Lung (tissue), 12 donors: ENCODE measurements around the gene CD58. TPM values are rescaled to one million over a fixed set of nuclear protein-coding genes. Genes with fewer than 3 reads are reported as not detected.

Experiments
- ATAC-seq: fragments of 200-7000 bp; cut with Tn5 transposase; one replicate; pipeline ENCODE4 v1.9.1; 2020; ENCODE audit warnings: moderate number of reproducible peaks; ENCODE audit not compliant: insufficient read depth, low FRiP score
- DNase-seq, 3 donors: peaks; one replicate each; pipeline ENCODE4 v3.0.0-alpha.2; 2013 to 2017
- H3K27ac ChIP-seq, 2 donors: one replicate each; pipeline ENCODE4 v1.5.1; 2013; ENCODE audit warnings: mild to moderate bottlenecking in 2 of 2, moderate library complexity in 2 of 2, control low read depth in 1 of 2, inconsistent platforms in 1 of 2, low read depth in 1 of 2, low read length in 1 of 2
- H3K27me3 ChIP-seq, 3 donors: one replicate each; pipeline ENCODE4 v1.5.1; 2013; ENCODE audit warnings: low read length in 2 of 3; ENCODE audit not compliant: control insufficient read depth in 3 of 3, insufficient read depth in 3 of 3
- H3K36me3 ChIP-seq, 4 donors: one replicate each; pipeline ENCODE4 v1.5.1; 2013; ENCODE audit warnings: low read length in 4 of 4, mild to moderate bottlenecking in 1 of 4, moderate library complexity in 1 of 4; ENCODE audit not compliant: control insufficient read depth in 4 of 4, insufficient read depth in 4 of 4
- H3K4me1 ChIP-seq, 5 donors: one replicate each; pipeline ENCODE4 v1.5.1; 2013; ENCODE audit warnings: low read length in 5 of 5, mild to moderate bottlenecking in 2 of 5, moderate library complexity in 1 of 5; ENCODE audit not compliant: control insufficient read depth in 5 of 5, insufficient read depth in 5 of 5
- H3K4me3 ChIP-seq: one replicate; pipeline ENCODE4 v1.5.1; 2013; ENCODE audit warnings: mild to moderate bottlenecking, control low read depth, moderate library complexity
- H3K9ac ChIP-seq, 2 donors: one replicate each; pipeline ENCODE4 v1.5.1; 2013; ENCODE audit warnings: low read length in 2 of 2, control low read depth in 1 of 2; ENCODE audit not compliant: insufficient read depth in 1 of 2
- H3K9me3 ChIP-seq, 4 donors: one replicate each; pipeline ENCODE4 v1.5.1; 2013; ENCODE audit warnings: low read length in 3 of 4, mild to moderate bottlenecking in 1 of 4, moderate library complexity in 1 of 4; ENCODE audit not compliant: control insufficient read depth in 4 of 4, insufficient read depth in 3 of 4
- CTCF ChIP-seq: IDR thresholded peaks from 2 replicates; pipeline ENCODE4 v1.5.1; 2012; ENCODE audit warnings: mild to moderate bottlenecking; ENCODE audit errors: control extremely low read depth, extremely low read depth
- WGBS, 2 donors: extraction: QIAGEN DNeasy Blood & Tissue Kit; methylation state at CpG; one replicate each; pipeline ENCODE4 v1.1.7; 2013; 5-methylcytosine and 5-hydroxymethylcytosine counted together
- polyA plus RNA-seq, 2 donors: library from polyadenylated mRNA; stranded (reverse); fragments of 200-250 nt; gene quantifications; one replicate each; pipeline ENCODE4 v1.2.1, GENCODE V29; 2013
- total RNA-seq, 2 donors: library from RNA; depleted of rRNA in 1 of 2; stranded (reverse); fragments of >200 nt in 1 of 2; gene quantifications; one replicate each; pipeline ENCODE4 v1.2.1, GENCODE V29; 2014 to 2021
- donor health status: control.
- donor health status: control.
- donor health status: Bipolar disorder and iron deficiency.
- donor health status: healthy.
- donor health status: DM: yes; HTN: yes; CAD: no.

Gene CD58
- total and polyA plus RNA-seq, 4 donors = 27.5 to 52.1 (median 28.7) TPM

GRCh38 chr1:116561563-116561962 is 9.3 kb downstream of the CD58 start:
- Histone ChIP-seq H3K36me3 (no peaks in the 10 kb centered on the region), H3K27me3 (no peaks in the 10 kb centered on the region), H3K4me1 (peaks cover 0 to 3% (median 0%) of the 10 kb centered on the region in 5 donors), H3K9me3 (no peaks in the 10 kb centered on the region), H3K9ac (no peak overlapping the region), H3K27ac (no peak overlapping the region), H3K4me3 (no peak overlapping the region)
- TF ChIP-seq CTCF = no peak
- no peak for DNase-seq
- no peak for ATAC-seq

- no peaks in the 10 kb centered on the region for H3K27me3 ChIP-seq
- 70 to 72% methylated on average over 4 of the region's 4 CpGs for WGBS, 2 donors
- H3K9ac ChIP-seq = no peak overlapping the region
- H3K9me3 ChIP-seq = no peaks in the 10 kb centered on the region
- H3K27ac ChIP-seq = no peak overlapping the region
- H3K4me3 ChIP-seq = no peak overlapping the region
- DNase-seq (no peak), ATAC-seq (no peak)
- no peak for TF ChIP-seq CTCF
- no peaks in the 10 kb centered on the region for H3K36me3 ChIP-seq
- peaks cover 0 to 3% (median 0%) of the 10 kb centered on the region in 5 donors for H3K4me1 ChIP-seq
These were observed 9.9 kb downstream of the CD58 start for GRCh38 chr1:116560704-116561490.

DNA sequence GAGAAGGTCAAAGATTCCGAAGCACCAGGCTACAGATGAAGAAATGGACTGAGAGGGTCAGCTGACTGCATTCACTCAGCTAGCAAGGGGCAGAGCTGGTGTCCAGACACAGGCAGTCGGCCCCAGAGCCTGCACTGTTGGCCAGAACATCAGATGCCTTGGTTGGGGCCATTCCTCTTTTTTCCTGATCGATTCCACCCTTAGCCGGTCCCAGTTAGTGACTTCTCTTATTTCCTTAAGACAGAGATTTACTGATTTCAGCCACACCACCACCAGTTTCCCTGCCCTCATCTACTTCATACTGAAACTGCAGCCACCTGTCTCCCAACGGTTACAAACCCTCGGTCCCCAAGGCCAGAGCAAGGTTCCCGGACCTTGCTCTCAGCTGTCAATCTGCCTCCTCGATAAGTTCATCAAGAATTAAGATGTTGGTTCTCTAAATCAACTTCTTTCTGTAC is 11.5 kb downstream of the CD58 start:
- H3K9me3 ChIP-seq = no peaks in the 10 kb centered on the region
- no peaks in the 10 kb centered on the region for H3K36me3 ChIP-seq
- H3K27ac ChIP-seq = no peak overlapping the region
- no peak overlapping the region for H3K4me3 ChIP-seq
- ATAC-seq (no peak), DNase-seq (no peak)
- H3K27me3 ChIP-seq = no peaks in the 10 kb centered on the region
- peaks cover 0 to 5% (median 0%) of the 10 kb centered on the region in 5 donors for H3K4me1 ChIP-seq
- TF ChIP-seq CTCF = no peak
- H3K9ac ChIP-seq = no peak overlapping the region
- WGBS, 2 donors = 76 to 81% methylated on average over 8 of the region's 8 CpGs

DNA sequence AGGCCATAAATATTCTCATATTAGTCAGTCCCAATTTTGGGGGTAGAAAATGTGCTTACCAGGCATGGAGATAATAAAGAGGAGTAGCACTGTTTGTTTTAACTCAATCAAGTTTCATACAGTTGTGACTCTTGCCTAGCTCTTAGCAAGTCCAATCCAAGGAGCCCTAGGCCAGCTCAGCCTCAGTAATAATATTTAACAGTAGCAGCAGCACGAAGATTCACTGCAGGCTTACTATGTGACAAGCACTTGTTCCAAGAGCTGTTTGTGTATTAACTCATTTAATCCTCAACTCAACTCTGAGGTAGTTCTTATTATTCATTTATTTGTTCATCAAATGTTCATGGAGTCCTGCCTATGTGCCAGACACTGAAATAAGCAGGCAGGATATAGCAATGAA is 12.3 kb downstream of the CD58 start:
- WGBS, 2 donors = 86 to 90% methylated on average over 1 of the region's 1 CpG

More for the DNA sequence above, 12.3 kb downstream of the CD58 start:
- DNase-seq = no peak
- Histone ChIP-seq H3K36me3 (no peaks in the 10 kb centered on the region), H3K27ac (no peak overlapping the region), H3K27me3 (no peaks in the 10 kb centered on the region), H3K4me1 (peaks cover 0 to 5% (median 0%) of the 10 kb centered on the region in 5 donors), H3K4me3 (no peak overlapping the region), H3K9ac (no peak overlapping the region), H3K9me3 (no peaks in the 10 kb centered on the region)
- no peak for ATAC-seq
- TF ChIP-seq CTCF = no peak
